B cell (primary cell): ENCODE data around the gene CD247.

ENCODE experiments used
- CTCF ChIP-seq: fragments of 200-600 bp; IDR thresholded peaks from one replicate; pipeline ENCODE4 v1.8.0; 2022; ENCODE audit warnings: antibody characterized with exemption, mild to moderate bottlenecking
- EZH2 ChIP-seq: IDR thresholded peaks from 2 replicates; pipeline ENCODE4 v1.6.1; 2012; ENCODE audit warnings: borderline replicate concordance, low read depth, mild to moderate bottlenecking, moderate library complexity, low read length; ENCODE audit not compliant: insufficient read depth, poor library complexity, severe bottlenecking

- no peak for TF ChIP-seq CTCF
- no peak for TF ChIP-seq EZH2
Observed at GRCh38 chr1:167516404-167517388, 1.6 kb downstream of the CD247 start.
